WTC11 (cell line): ENCODE measurements around the gene ABHD12. TPM values are rescaled to one million over a fixed set of nuclear protein-coding genes. Genes with fewer than 3 reads are reported as not detected.

Experiments used
- ATAC-seq: fragments of 200-7000 bp; cut with Tn5 transposase; 2 replicates; pipeline ENCODE4 v1.10.0; 2021; ENCODE audit warnings: mild to moderate bottlenecking, moderate library complexity
- CTCF ChIA-PET: fragments of 300-600 bp; sonication (Branson Sonifier 250); formaldehyde crosslinking; loops from one replicate; lab custom pipeline; 2021; ENCODE audit warnings: antibody characterized with exemption; lab: Charles Lee
- POLR2A ChIA-PET: fragments of 350-600 bp; sonication (Branson Sonifier 250); formaldehyde crosslinking; loops from one replicate; lab custom pipeline; 2021; ENCODE audit warnings: antibody characterized with exemption; lab: Charles Lee
- DNase-seq: peaks from one replicate; pipeline ENCODE4 v3.0.0; 2021; ENCODE audit warnings: low spot score
- H3K27ac Mint-ChIP-seq: 2 replicates; pipeline ENCODE4 v1.8.0; 2021; ENCODE audit warnings: mixed read lengths
- H3K27me3 Mint-ChIP-seq: 2 replicates; pipeline ENCODE4 v1.8.0; 2021; ENCODE audit warnings: low read depth, mild to moderate bottlenecking, moderate library complexity, mixed read lengths
- H3K36me3 Mint-ChIP-seq: 2 replicates; pipeline ENCODE4 v1.8.0; 2021; ENCODE audit warnings: mixed read lengths
- H3K4me1 Mint-ChIP-seq: 2 replicates; pipeline ENCODE4 v1.8.0; 2022; ENCODE audit warnings: mixed read lengths
- H3K4me3 Mint-ChIP-seq: 2 replicates; pipeline ENCODE4 v1.8.0; 2021; ENCODE audit warnings: mild to moderate bottlenecking, moderate library complexity, mixed read lengths
- H3K9me3 Mint-ChIP-seq: 2 replicates; pipeline ENCODE4 v1.8.0; 2021; ENCODE audit warnings: mixed read lengths
- ATF1 ChIP-seq: sonication (generic); formaldehyde crosslinking; IDR thresholded peaks from 2 replicates; pipeline ENCODE4 v1.8.1; 2023; ENCODE audit warnings: mild to moderate bottlenecking, moderate library complexity, missing genetic modification reagents
- CREB1 ChIP-seq: sonication (generic); formaldehyde crosslinking; IDR thresholded peaks from 2 replicates; pipeline ENCODE4 v1.8.0; 2023; ENCODE audit warnings: mild to moderate bottlenecking, missing genetic modification reagents
- EMX1 ChIP-seq: fragments of 250-450 bp; sonication (Bioruptor Pico); IDR thresholded peaks from 2 replicates; pipeline ENCODE4 v1.8.0; 2021; ENCODE audit warnings: mild to moderate bottlenecking
- JUN ChIP-seq: sonication (generic); formaldehyde crosslinking; IDR thresholded peaks from 2 replicates; pipeline ENCODE4 v1.8.0; 2023; ENCODE audit warnings: mild to moderate bottlenecking, missing genetic modification reagents
- NFE2L1 ChIP-seq: sonication (generic); formaldehyde crosslinking; IDR thresholded peaks from 2 replicates; pipeline ENCODE4 v1.8.1; 2023; ENCODE audit warnings: missing genetic modification reagents
- NR2C2 ChIP-seq: sonication (generic); formaldehyde crosslinking; IDR thresholded peaks from 2 replicates; pipeline ENCODE4 v1.8.0; 2022; ENCODE audit warnings: mild to moderate bottlenecking, missing genetic modification reagents
- SP1 ChIP-seq: sonication (generic); formaldehyde crosslinking; conservative IDR thresholded peaks from 2 replicates; pipeline ENCODE4 v1.8.1; 2022; ENCODE audit warnings: missing genetic modification reagents
- TEAD1 ChIP-seq: sonication (generic); formaldehyde crosslinking; IDR thresholded peaks from 2 replicates; pipeline ENCODE4 v1.8.0; 2022; ENCODE audit warnings: mild to moderate bottlenecking, missing genetic modification reagents
- TEAD4 ChIP-seq: sonication (generic); formaldehyde crosslinking; IDR thresholded peaks from 2 replicates; pipeline ENCODE4 v1.8.0; 2022; ENCODE audit warnings: mild to moderate bottlenecking, missing genetic modification reagents
- TP53 ChIP-seq: sonication (generic); formaldehyde crosslinking; IDR thresholded peaks from 2 replicates; pipeline ENCODE4 v1.8.1; 2023; ENCODE audit warnings: mild to moderate bottlenecking, missing genetic modification reagents
- ZBTB21 ChIP-seq: sonication (generic); formaldehyde crosslinking; IDR thresholded peaks from 2 replicates; pipeline ENCODE4 v1.8.1; 2023; ENCODE audit warnings: mild to moderate bottlenecking, missing genetic modification reagents, borderline replicate concordance
- ZNF263 ChIP-seq: sonication (generic); formaldehyde crosslinking; IDR thresholded peaks from 2 replicates; pipeline ENCODE4 v1.8.1; 2022; ENCODE audit warnings: low read depth, mild to moderate bottlenecking, moderate library complexity, missing genetic modification reagents
- total RNA-seq: library from RNA; stranded (reverse); gene quantifications from 3 replicates; pipeline ENCODE4 v1.2.3, GENCODE V29; 2021
- TF ChIP-seq, protein P1 (sequence below): fragments of 250-450 bp; sonication (Bioruptor Pico); IDR thresholded peaks from 2 replicates; pipeline ENCODE4 v2.1.2; 2022; ENCODE audit warnings: mild to moderate bottlenecking, moderate library complexity
- TF ChIP-seq, protein P2 (sequence below): sonication (generic); formaldehyde crosslinking; IDR thresholded peaks from 2 replicates; pipeline ENCODE4 v1.8.0; 2023; ENCODE audit warnings: mild to moderate bottlenecking, missing genetic modification reagents
- TF ChIP-seq, protein P3 (sequence below): sonication (generic); formaldehyde crosslinking; IDR thresholded peaks from 2 replicates; pipeline ENCODE4 v1.8.1; 2023; ENCODE audit warnings: mild to moderate bottlenecking, missing genetic modification reagents, moderate library complexity
- TF ChIP-seq, protein P4 (sequence below): sonication (generic); formaldehyde crosslinking; IDR thresholded peaks from 2 replicates; pipeline ENCODE4 v1.8.1; 2023; ENCODE audit warnings: mild to moderate bottlenecking, missing genetic modification reagents
- TF ChIP-seq, protein P5 (sequence below): fragments of 200-600 bp; IDR thresholded peaks from 2 replicates; pipeline ENCODE4 v1.8.0; 2022; ENCODE audit warnings: antibody characterized with exemption
- TF ChIP-seq, protein P6 (sequence below): sonication (generic); formaldehyde crosslinking; conservative IDR thresholded peaks from 2 replicates; pipeline ENCODE4 v1.8.1; 2023; ENCODE audit warnings: mild to moderate bottlenecking, low read depth, missing genetic modification reagents, moderate library complexity

The ABHD12 gene
- total RNA-seq, 1 experiment from 2014 or later: 63.1 TPM

DNA sequence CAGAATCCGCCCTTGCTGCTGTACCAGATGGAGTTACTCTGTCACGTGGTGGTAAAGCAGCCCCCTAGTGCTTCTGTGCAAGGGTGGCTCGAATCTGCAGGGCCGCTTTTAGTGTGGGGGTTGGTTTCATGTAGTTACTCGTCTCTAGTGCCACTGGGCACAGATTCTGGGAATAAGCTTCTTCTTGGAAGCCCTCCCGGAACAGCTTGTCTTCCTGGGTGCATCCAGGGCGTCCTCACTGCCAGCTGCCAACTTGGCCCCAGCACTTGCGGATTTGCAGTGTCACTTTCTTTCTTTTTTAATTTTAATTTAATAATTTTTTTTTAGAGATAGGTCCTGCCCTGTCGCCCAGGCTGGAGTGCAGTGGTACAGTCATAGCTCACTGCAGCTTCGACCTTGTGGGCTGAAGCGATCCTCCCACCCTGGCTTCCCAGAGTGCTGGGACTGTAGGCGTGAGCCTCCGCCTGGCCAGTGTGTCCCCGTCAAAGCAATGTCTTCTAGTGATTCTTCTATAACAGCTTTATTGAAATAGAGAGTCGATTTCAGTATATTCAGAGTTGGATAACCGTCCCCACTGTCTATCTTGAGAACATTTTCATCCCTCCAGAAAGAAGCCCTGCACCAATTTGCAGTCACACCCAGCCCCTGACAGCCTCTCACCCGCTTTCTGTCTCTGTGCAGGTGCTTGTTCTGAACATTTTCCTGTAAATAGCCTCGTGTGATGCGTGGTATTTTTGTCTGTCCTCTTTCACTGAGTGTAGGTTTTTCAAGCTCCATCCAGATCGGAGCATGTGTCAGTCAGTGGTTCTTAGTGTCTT is 116.9 kb downstream of the ABHD12 start:
- POLR2A ChIA-PET: interaction anchor here (1.3 kb wide), 1 partner anchor 27 kb away, joined by 3 read pairs; no protein-coding TSS in a partner anchor
- Mint-ChIP-seq H3K9me3 (no peaks in the 10 kb centered on the region), H3K4me1 (no peaks in the 10 kb centered on the region), H3K27ac (peak overlapping the region; percentile 53; the same call in 1 of the 2 replicates), H3K27me3 (no peaks in the 10 kb centered on the region), H3K36me3 (peaks cover 42% of the 10 kb centered on the region), H3K4me3 (no peak overlapping the region)
- CTCF ChIA-PET: interaction anchor here (1.2 kb wide), 1 partner anchor 26 kb away, joined by 3 read pairs; the partner anchor contains the start of gene PYGB
- peak; percentile 2 for DNase-seq
- no peak for ATAC-seq
- TF ChIP-seq CREB1 (CRISPR knock-in tag) (no peak), ZNF263 (CRISPR knock-in tag) (no peak), TP53 (CRISPR knock-in tag) (no peak)
- TF ChIP-seq, protein P1, sequence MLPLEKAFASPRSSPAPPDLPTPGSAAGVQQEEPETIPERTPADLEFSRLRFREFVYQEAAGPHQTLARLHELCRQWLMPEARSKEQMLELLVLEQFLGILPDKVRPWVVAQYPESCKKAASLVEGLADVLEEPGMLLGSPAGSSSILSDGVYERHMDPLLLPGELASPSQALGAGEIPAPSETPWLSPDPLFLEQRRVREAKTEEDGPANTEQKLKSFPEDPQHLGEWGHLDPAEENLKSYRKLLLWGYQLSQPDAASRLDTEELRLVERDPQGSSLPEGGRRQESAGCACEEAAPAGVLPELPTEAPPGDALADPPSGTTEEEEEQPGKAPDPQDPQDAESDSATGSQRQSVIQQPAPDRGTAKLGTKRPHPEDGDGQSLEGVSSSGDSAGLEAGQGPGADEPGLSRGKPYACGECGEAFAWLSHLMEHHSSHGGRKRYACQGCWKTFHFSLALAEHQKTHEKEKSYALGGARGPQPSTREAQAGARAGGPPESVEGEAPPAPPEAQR (CRISPR knock-in tag): no peak
- TF ChIP-seq, protein P2, sequence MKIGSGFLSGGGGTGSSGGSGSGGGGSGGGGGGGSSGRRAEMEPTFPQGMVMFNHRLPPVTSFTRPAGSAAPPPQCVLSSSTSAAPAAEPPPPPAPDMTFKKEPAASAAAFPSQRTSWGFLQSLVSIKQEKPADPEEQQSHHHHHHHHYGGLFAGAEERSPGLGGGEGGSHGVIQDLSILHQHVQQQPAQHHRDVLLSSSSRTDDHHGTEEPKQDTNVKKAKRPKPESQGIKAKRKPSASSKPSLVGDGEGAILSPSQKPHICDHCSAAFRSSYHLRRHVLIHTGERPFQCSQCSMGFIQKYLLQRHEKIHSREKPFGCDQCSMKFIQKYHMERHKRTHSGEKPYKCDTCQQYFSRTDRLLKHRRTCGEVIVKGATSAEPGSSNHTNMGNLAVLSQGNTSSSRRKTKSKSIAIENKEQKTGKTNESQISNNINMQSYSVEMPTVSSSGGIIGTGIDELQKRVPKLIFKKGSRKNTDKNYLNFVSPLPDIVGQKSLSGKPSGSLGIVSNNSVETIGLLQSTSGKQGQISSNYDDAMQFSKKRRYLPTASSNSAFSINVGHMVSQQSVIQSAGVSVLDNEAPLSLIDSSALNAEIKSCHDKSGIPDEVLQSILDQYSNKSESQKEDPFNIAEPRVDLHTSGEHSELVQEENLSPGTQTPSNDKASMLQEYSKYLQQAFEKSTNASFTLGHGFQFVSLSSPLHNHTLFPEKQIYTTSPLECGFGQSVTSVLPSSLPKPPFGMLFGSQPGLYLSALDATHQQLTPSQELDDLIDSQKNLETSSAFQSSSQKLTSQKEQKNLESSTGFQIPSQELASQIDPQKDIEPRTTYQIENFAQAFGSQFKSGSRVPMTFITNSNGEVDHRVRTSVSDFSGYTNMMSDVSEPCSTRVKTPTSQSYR (CRISPR knock-in tag): no peak

DNA sequence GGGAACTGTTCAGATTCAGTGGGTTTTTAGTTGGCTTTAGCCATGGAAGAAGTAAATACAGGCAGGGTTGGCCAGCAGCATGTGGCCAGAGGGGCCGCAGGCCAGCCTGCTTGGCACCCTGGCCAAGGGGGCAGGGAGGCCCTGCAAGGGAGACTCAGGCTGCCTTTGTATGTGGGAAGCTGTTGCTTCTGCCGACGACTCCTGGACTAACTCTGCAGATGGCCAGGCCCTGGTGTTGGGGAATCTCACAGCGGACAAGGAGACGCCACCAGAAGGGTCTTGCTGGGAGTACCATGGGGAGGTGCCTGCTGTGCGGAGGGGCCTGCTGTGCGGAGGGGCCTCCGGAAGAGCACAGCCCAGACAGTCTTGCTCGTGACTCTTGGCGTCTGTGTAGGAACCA is 117.6 kb downstream of the ABHD12 start:
- Mint-ChIP-seq H3K4me3 (no peak overlapping the region), H3K36me3 (peaks cover 45% of the 10 kb centered on the region), H3K9me3 (no peaks in the 10 kb centered on the region), H3K4me1 (no peaks in the 10 kb centered on the region), H3K27ac (no peak overlapping the region), H3K27me3 (no peaks in the 10 kb centered on the region)
- ChIA-PET CTCF (no interaction called here), POLR2A (interaction anchor here (1.3 kb wide), 1 partner anchor 26 kb away, joined by 3 read pairs; no protein-coding TSS in a partner anchor)
- ATAC-seq (no peak), DNase-seq (peak; percentile 4)
- TF ChIP-seq EMX1 (CRISPR knock-in tag): no peak
- TF ChIP-seq TEAD1 (CRISPR knock-in tag): no peak
- TF ChIP-seq, protein P3, sequence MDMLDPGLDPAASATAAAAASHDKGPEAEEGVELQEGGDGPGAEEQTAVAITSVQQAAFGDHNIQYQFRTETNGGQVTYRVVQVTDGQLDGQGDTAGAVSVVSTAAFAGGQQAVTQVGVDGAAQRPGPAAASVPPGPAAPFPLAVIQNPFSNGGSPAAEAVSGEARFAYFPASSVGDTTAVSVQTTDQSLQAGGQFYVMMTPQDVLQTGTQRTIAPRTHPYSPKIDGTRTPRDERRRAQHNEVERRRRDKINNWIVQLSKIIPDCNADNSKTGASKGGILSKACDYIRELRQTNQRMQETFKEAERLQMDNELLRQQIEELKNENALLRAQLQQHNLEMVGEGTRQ (CRISPR knock-in tag): no peak
- TF ChIP-seq TEAD4 (CRISPR knock-in tag): no peak
- no peak for TF ChIP-seq ZBTB21 (CRISPR knock-in tag)
- TF ChIP-seq, protein P4, sequence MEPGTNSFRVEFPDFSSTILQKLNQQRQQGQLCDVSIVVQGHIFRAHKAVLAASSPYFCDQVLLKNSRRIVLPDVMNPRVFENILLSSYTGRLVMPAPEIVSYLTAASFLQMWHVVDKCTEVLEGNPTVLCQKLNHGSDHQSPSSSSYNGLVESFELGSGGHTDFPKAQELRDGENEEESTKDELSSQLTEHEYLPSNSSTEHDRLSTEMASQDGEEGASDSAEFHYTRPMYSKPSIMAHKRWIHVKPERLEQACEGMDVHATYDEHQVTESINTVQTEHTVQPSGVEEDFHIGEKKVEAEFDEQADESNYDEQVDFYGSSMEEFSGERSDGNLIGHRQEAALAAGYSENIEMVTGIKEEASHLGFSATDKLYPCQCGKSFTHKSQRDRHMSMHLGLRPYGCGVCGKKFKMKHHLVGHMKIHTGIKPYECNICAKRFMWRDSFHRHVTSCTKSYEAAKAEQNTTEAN (CRISPR knock-in tag): no peak
- no peak for TF ChIP-seq NR2C2
- TF ChIP-seq NFE2L1 (CRISPR knock-in tag): no peak
- no peak for TF ChIP-seq ATF1 (CRISPR knock-in tag)
- no peak for TF ChIP-seq SP1 (CRISPR knock-in tag)
- TF ChIP-seq, protein P5, sequence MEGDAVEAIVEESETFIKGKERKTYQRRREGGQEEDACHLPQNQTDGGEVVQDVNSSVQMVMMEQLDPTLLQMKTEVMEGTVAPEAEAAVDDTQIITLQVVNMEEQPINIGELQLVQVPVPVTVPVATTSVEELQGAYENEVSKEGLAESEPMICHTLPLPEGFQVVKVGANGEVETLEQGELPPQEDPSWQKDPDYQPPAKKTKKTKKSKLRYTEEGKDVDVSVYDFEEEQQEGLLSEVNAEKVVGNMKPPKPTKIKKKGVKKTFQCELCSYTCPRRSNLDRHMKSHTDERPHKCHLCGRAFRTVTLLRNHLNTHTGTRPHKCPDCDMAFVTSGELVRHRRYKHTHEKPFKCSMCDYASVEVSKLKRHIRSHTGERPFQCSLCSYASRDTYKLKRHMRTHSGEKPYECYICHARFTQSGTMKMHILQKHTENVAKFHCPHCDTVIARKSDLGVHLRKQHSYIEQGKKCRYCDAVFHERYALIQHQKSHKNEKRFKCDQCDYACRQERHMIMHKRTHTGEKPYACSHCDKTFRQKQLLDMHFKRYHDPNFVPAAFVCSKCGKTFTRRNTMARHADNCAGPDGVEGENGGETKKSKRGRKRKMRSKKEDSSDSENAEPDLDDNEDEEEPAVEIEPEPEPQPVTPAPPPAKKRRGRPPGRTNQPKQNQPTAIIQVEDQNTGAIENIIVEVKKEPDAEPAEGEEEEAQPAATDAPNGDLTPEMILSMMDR: no peak
- TF ChIP-seq JUN (CRISPR knock-in tag): no peak
- TF ChIP-seq, protein P6, sequence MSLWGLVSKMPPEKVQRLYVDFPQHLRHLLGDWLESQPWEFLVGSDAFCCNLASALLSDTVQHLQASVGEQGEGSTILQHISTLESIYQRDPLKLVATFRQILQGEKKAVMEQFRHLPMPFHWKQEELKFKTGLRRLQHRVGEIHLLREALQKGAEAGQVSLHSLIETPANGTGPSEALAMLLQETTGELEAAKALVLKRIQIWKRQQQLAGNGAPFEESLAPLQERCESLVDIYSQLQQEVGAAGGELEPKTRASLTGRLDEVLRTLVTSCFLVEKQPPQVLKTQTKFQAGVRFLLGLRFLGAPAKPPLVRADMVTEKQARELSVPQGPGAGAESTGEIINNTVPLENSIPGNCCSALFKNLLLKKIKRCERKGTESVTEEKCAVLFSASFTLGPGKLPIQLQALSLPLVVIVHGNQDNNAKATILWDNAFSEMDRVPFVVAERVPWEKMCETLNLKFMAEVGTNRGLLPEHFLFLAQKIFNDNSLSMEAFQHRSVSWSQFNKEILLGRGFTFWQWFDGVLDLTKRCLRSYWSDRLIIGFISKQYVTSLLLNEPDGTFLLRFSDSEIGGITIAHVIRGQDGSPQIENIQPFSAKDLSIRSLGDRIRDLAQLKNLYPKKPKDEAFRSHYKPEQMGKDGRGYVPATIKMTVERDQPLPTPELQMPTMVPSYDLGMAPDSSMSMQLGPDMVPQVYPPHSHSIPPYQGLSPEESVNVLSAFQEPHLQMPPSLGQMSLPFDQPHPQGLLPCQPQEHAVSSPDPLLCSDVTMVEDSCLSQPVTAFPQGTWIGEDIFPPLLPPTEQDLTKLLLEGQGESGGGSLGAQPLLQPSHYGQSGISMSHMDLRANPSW (CRISPR knock-in tag): no peak
- TF ChIP-seq, protein P1 (CRISPR knock-in tag): no peak
- TF ChIP-seq, all 79 proteins: peak for 0
